ENCODE results near the gene IQCE.

The IQCE gene

GRCh38 chr7:2659556-2660358, 101.0 kb downstream of the IQCE start:
- TF ChIP-seq ZNF274 (IDR thresholded peaks at IDR 0.05; ENCODE audit: low read depth, low read length), result no peak
- TF ChIP-seq SUZ12 (IDR thresholded peaks at IDR 0.05; ENCODE audit: extremely low read depth, insufficient read depth, insufficient read length), result no peak
- no peak for TF ChIP-seq YY1 (IDR thresholded peaks at IDR 0.05; ENCODE audit: insufficient read depth, insufficient read length)

GRCh38 chr7:2660359-2661095, 101.7 kb downstream of the IQCE start:
- Histone ChIP-seq H3K9ac (ENCODE audit: insufficient read length, low read depth) (no peak overlapping the region), H3K36me3 (ENCODE audit: insufficient read depth, insufficient read length, low read length) (peaks cover 84% of the 10 kb centered on the region), H3K4me1 (ENCODE audit: insufficient read depth, insufficient read length) (peaks cover 12% of the 10 kb centered on the region), H3K9me3 (ENCODE audit: insufficient read depth, low read length) (no peaks in the 10 kb centered on the region), H3K27me3 (ENCODE audit: insufficient read depth, insufficient read length) (no peaks in the 10 kb centered on the region), H3K4me3 (ENCODE audit: insufficient read length, low read depth) (no peak overlapping the region)
- TF ChIP-seq ZNF274 (IDR thresholded peaks at IDR 0.05; ENCODE audit: low read depth, low read length) (no peak), YY1 (IDR thresholded peaks at IDR 0.05; ENCODE audit: insufficient read depth, insufficient read length) (no peak), SUZ12 (IDR thresholded peaks at IDR 0.05; ENCODE audit: extremely low read depth, insufficient read depth, insufficient read length) (no peak)
- no peak for DNase-seq (ENCODE audit: low read depth, low spot score)

More at GRCh38 chr7:2659556-2660358, 101.0 kb downstream of the IQCE start:
- H3K27me3 ChIP-seq (ENCODE audit: insufficient read depth, insufficient read length), result no peaks in the 10 kb centered on the region
- no peak for DNase-seq (ENCODE audit: low read depth, low spot score)
- peak overlapping the region; percentile 32 for H3K9ac ChIP-seq (ENCODE audit: insufficient read length, low read depth)
- peaks cover 12% of the 10 kb centered on the region for H3K4me1 ChIP-seq (ENCODE audit: insufficient read depth, insufficient read length)
- peaks cover 92% of the 10 kb centered on the region for H3K36me3 ChIP-seq (ENCODE audit: insufficient read depth, insufficient read length, low read length)
- no peak overlapping the region for H3K4me3 ChIP-seq (ENCODE audit: insufficient read length, low read depth)
- H3K9me3 ChIP-seq (ENCODE audit: insufficient read depth, low read length), result no peaks in the 10 kb centered on the region

- H3K27me3 ChIP-seq (ENCODE audit: insufficient read depth, insufficient read length), result no peaks in the 10 kb centered on the region
- TF ChIP-seq ZNF274 (IDR thresholded peaks at IDR 0.05; ENCODE audit: low read depth, low read length), result no peak
- no peak for TF ChIP-seq YY1 (IDR thresholded peaks at IDR 0.05; ENCODE audit: insufficient read depth, insufficient read length)
- no peak for TF ChIP-seq SUZ12 (IDR thresholded peaks at IDR 0.05; ENCODE audit: extremely low read depth, insufficient read depth, insufficient read length)
- H3K4me1 ChIP-seq (ENCODE audit: insufficient read depth, insufficient read length), result peaks cover 14% of the 10 kb centered on the region
- H3K9ac ChIP-seq (ENCODE audit: insufficient read length, low read depth), result no peak overlapping the region
- no peaks in the 10 kb centered on the region for H3K9me3 ChIP-seq (ENCODE audit: insufficient read depth, low read length)
- H3K36me3 ChIP-seq (ENCODE audit: insufficient read depth, insufficient read length, low read length), result peaks cover 78% of the 10 kb centered on the region
- no peak overlapping the region for H3K4me3 ChIP-seq (ENCODE audit: insufficient read length, low read depth)
- DNase-seq (ENCODE audit: low read depth, low spot score), result no peak
Measured at GRCh38 chr7:2661096-2661449, 102.3 kb downstream of the IQCE start.

- Histone ChIP-seq H3K36me3 (ENCODE audit: insufficient read depth, insufficient read length, low read length) (peaks cover 72% of the 10 kb centered on the region), H3K4me3 (ENCODE audit: insufficient read length, low read depth) (no peak overlapping the region), H3K4me1 (ENCODE audit: insufficient read depth, insufficient read length) (peaks cover 17% of the 10 kb centered on the region), H3K9me3 (ENCODE audit: insufficient read depth, low read length) (no peaks in the 10 kb centered on the region), H3K9ac (ENCODE audit: insufficient read length, low read depth) (peak overlapping the region; percentile 21), H3K27me3 (ENCODE audit: insufficient read depth, insufficient read length) (no peaks in the 10 kb centered on the region)
- TF ChIP-seq SUZ12 (IDR thresholded peaks at IDR 0.05; ENCODE audit: extremely low read depth, insufficient read depth, insufficient read length) (no peak), ZNF274 (IDR thresholded peaks at IDR 0.05; ENCODE audit: low read depth, low read length) (no peak), YY1 (IDR thresholded peaks at IDR 0.05; ENCODE audit: insufficient read depth, insufficient read length) (no peak)
- no peak for DNase-seq (ENCODE audit: low read depth, low spot score)
Measured at GRCh38 chr7:2661602-2662272, 103.0 kb downstream of the IQCE start.

GRCh38 chr7:2662273-2663120, 103.7 kb downstream of the IQCE start:
- TF ChIP-seq ZNF274 (IDR thresholded peaks at IDR 0.05; ENCODE audit: low read depth, low read length) (no peak), SUZ12 (IDR thresholded peaks at IDR 0.05; ENCODE audit: extremely low read depth, insufficient read depth, insufficient read length) (no peak), YY1 (IDR thresholded peaks at IDR 0.05; ENCODE audit: insufficient read depth, insufficient read length) (no peak)
- Histone ChIP-seq H3K27me3 (ENCODE audit: insufficient read depth, insufficient read length) (no peaks in the 10 kb centered on the region), H3K9ac (ENCODE audit: insufficient read length, low read depth) (peak overlapping the region; percentile 32), H3K9me3 (ENCODE audit: insufficient read depth, low read length) (no peaks in the 10 kb centered on the region), H3K4me3 (ENCODE audit: insufficient read length, low read depth) (no peak overlapping the region), H3K4me1 (ENCODE audit: insufficient read depth, insufficient read length) (peaks cover 17% of the 10 kb centered on the region), H3K36me3 (ENCODE audit: insufficient read depth, insufficient read length, low read length) (peaks cover 64% of the 10 kb centered on the region)
- DNase-seq (ENCODE audit: low read depth, low spot score), result no peak

- Histone ChIP-seq H3K4me1 (ENCODE audit: insufficient read depth, insufficient read length) (peaks cover 17% of the 10 kb centered on the region), H3K36me3 (ENCODE audit: insufficient read depth, insufficient read length, low read length) (peaks cover 56% of the 10 kb centered on the region), H3K27me3 (ENCODE audit: insufficient read depth, insufficient read length) (no peaks in the 10 kb centered on the region), H3K4me3 (ENCODE audit: insufficient read length, low read depth) (no peak overlapping the region), H3K9me3 (ENCODE audit: insufficient read depth, low read length) (no peaks in the 10 kb centered on the region), H3K9ac (ENCODE audit: insufficient read length, low read depth) (peak overlapping the region; percentile 32)
- TF ChIP-seq YY1 (IDR thresholded peaks at IDR 0.05; ENCODE audit: insufficient read depth, insufficient read length) (no peak), ZNF274 (IDR thresholded peaks at IDR 0.05; ENCODE audit: low read depth, low read length) (no peak), SUZ12 (IDR thresholded peaks at IDR 0.05; ENCODE audit: extremely low read depth, insufficient read depth, insufficient read length) (no peak)
- DNase-seq (ENCODE audit: low read depth, low spot score), result no peak
Measured at GRCh38 chr7:2663121-2663886, 104.5 kb downstream of the IQCE start.
